ENCODE results near the gene PARD6A. TPM values are rescaled to one million over a fixed set of nuclear protein-coding genes. Genes with fewer than 3 reads are reported as not detected.

Gene PARD6A
- total RNA-seq, 1 donor, result 1.4 TPM

DNA sequence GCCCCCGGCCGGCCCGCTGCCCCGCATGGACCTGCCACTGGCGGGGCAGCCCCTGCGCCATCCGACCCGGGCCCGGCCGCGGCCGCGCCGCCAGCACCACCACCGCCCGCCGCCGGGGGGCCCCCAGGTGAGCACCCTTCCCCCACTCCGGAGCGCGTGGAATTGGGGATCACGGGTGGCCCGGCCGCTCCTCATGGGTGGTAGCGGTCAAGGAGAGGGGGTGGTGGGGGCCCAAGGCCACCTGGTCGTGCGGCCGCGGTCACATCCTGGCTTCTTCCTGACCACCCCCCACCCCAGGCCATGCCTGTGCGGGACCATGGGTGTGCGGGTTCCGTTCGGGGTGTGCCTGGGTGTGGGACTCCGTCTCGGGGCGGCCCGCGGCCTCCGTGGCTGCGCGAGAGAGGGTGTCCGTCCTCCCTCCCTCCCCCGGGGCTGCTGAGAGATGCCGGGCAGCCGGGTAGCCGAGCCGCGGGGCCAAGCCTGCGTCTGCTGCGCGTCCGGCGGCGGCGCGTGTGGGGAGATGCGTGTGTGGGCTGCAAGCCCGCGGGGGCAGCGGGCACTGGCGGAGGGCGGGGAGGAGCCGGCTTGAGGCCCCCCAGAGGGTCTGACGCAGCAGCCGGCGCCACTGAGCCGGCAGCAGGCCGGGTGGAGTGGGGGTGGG is 7.5 kb upstream of the PARD6A start:
- peak overlapping the region; percentile 66 for H3K4me3 ChIP-seq (ENCODE audit: low read depth, low read length)
- TF ChIP-seq, protein P1, sequence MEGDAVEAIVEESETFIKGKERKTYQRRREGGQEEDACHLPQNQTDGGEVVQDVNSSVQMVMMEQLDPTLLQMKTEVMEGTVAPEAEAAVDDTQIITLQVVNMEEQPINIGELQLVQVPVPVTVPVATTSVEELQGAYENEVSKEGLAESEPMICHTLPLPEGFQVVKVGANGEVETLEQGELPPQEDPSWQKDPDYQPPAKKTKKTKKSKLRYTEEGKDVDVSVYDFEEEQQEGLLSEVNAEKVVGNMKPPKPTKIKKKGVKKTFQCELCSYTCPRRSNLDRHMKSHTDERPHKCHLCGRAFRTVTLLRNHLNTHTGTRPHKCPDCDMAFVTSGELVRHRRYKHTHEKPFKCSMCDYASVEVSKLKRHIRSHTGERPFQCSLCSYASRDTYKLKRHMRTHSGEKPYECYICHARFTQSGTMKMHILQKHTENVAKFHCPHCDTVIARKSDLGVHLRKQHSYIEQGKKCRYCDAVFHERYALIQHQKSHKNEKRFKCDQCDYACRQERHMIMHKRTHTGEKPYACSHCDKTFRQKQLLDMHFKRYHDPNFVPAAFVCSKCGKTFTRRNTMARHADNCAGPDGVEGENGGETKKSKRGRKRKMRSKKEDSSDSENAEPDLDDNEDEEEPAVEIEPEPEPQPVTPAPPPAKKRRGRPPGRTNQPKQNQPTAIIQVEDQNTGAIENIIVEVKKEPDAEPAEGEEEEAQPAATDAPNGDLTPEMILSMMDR (IDR thresholded peaks at IDR 0.05; ENCODE audit: insufficient read depth, low read length), result peak; percentile 18
- no peak for DNase-seq (ENCODE audit: low read depth)

DNA sequence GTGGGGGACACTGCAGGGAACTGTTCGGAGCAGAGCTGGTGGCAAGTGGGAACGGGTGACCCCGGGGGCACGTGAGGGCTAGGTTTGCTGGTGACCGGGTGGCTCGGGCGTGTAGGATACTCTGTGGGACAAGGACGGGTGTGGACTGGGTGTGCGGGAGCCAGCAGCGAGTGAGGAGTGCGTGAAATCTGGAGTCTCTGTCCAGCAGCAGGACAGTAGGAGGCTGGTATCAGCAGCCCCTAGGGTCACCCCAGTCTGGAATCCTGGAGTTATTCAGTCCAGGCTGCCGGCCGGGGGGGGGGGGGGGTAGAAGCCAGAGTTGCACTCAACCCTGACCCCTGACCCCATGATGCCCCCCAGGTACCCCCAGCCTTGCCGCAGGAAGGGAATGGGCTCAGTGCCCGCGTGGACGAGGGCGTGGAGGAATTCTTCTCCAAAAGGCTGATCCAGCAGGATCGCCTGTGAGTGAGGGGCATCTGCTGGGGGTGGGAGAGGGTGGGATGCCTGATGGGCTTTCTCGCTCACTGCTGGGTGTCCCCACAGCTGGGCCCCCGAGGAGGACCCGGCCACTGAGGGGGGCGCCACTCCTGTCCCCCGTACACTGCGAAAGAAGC is 6.9 kb upstream of the PARD6A start:
- TF ChIP-seq, protein P1 (IDR thresholded peaks at IDR 0.05; ENCODE audit: insufficient read depth, low read length), result no peak
- H3K4me3 ChIP-seq (ENCODE audit: low read depth, low read length), result peak overlapping the region; percentile 66
- no peak for DNase-seq (ENCODE audit: low read depth)

DNA sequence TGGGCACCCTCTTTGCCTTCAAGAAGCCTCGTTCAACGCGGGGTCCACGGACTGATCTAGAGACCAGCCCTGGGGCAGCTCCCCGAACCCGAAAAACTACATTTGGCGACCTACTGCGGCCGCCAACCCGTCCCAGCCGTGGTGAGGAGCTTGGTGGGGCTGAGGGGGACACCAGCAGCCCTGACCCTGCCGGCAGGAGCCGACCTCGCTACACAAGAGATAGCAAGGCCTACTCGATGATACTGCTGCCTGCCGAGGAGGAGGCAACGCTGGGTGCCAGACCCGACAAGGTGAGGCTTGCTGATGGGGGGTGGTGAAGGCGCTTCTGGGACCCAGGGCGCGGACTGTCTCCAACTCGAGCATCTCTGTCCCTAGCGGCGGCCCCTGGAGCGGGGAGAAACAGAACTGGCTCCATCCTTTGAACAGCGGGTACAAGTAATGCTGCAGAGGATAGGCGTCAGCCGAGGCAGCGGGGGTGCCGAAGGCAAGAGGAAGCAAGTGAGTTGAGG is 6.3 kb upstream of the PARD6A start:
- no peak for DNase-seq (ENCODE audit: low read depth)
- H3K4me3 ChIP-seq (ENCODE audit: low read depth, low read length), result no peak overlapping the region
- TF ChIP-seq, protein P1 (IDR thresholded peaks at IDR 0.05; ENCODE audit: insufficient read depth, low read length), result no peak

DNA sequence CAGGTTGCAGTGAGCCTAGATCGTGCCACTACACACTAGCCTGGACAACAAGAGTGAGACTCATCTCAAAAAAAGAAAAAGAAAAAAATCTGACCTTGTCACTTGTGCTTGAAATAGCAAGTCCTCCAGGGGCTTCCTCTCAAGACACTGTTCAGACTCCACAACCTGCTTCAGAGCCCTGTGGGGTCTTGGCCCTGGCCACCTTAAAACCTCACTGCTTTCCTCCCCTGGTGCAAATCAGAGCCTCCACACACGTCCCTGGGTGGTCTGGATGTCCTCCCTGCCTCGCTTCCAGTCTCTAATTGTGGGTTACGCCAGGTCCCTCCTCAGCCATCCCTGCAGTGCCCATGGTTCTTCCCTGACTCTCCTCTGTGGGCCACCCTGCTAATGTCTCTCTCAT is 5.4 kb upstream of the PARD6A start:
- TF ChIP-seq, protein P1 (IDR thresholded peaks at IDR 0.05; ENCODE audit: insufficient read depth, low read length), result no peak
- DNase-seq (ENCODE audit: low read depth), result no peak
- H3K4me3 ChIP-seq (ENCODE audit: low read depth, low read length), result no peak overlapping the region

DNA sequence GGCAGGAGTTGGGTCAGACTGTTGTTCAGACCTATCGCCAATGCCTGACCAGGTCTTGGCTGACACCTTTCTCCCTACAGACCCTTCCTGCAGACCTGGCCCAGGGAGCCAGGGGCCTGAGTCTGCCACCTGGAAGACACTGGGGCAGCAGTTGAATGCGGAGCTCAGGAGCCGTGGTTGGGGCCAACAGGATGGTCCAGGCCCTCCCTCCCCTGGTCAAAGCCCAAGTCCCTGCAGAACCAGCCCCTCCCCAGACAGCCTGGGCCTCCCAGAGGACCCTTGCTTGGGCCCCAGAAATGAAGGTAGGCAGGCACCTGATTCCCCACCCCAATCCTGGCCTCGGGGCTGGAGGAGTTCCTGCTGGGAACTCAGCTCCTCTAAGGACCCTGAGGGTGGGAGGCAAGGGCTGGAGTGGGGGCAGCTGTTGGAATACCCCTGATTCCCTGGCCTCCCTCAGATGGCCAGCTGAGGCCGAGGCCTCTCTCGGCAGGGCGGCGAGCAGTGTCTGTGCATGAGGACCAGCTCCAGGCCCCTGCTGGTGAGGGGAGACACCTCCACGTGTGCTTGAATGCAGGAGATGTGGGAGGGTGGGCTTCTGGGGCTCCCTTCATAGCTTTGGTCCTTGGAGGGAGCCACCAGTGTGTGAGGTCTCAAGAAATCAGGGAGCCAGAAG is 4.3 kb upstream of the PARD6A start:
- H3K4me3 ChIP-seq (ENCODE audit: low read depth, low read length), result no peak overlapping the region
- TF ChIP-seq, protein P1 (IDR thresholded peaks at IDR 0.05; ENCODE audit: insufficient read depth, low read length), result no peak
- DNase-seq (ENCODE audit: low read depth), result no peak

DNA sequence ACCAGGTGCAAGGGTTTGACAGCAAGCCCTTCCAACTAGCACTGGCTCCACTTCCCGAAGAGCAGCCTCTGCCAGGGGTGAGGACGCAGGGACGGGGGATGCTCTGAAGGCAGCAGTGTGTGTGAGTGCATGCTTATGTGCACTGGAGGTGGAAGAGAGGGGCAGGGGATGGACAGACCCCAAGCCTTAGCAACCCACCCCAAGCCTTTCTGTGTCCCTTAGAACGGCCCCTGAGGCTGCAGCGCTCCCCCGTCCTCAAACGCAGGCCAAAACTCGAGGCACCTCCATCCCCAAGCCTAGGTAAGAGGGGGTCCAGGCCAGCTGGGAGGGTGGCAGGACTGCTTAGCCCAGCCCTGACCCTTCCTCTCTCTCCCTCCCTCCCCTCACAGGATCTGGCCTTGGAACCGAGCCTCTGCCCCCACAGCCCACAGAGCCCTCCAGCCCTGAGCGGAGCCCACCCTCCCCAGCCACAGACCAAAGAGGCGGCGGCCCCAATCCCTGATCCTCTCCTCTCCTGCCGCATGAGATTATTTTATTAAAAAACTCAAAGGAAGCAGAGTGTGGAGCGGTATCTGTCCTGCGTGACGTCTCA is 3.6 kb upstream of the PARD6A start:
- TF ChIP-seq, protein P1 (IDR thresholded peaks at IDR 0.05; ENCODE audit: insufficient read depth, low read length), result no peak
- no peak for DNase-seq (ENCODE audit: low read depth)
- H3K4me3 ChIP-seq (ENCODE audit: low read depth, low read length), result no peak overlapping the region

Data from fibroblast of the aortic adventitia (primary cell).